Activated naive CD8-positive, alpha-beta T cell treated with anti-CD3 and anti-CD28 coated beads, Interleukin-2, amount 10 ng/mL, durations not matched to agents 7 days and 5 days (primary cell): ENCODE results near the gene TRHDE. TPM values are rescaled to one million over a fixed set of nuclear protein-coding genes. Genes with fewer than 3 reads are reported as not detected.
"Not testable (repeated sequence)": the region's sequence is repeated elsewhere in the genome, so short reads cannot be mapped to it uniquely, and the experiment has no call there.

Experiments
- ATAC-seq: fragments of 150-1000 bp; cut with Tn5 transposase; one replicate; pipeline ENCODE4 v1.10.0; 2021; ENCODE audit warnings: low read depth, moderate library complexity
- POLR2A ChIA-PET: fragments of 350-600 bp; sonication (Branson Sonifier 250); formaldehyde crosslinking; loops from one replicate; lab custom pipeline; 2021; ENCODE audit warnings: antibody characterized with exemption; lab: Charles Lee
- DNase-seq: peaks from one replicate; pipeline ENCODE4 v3.0.0; 2021
- H3K27ac Mint-ChIP-seq: one replicate; pipeline ENCODE4 v1.8.0; 2022; ENCODE audit warnings: mild to moderate bottlenecking, mixed read lengths
- H3K27me3 Mint-ChIP-seq: one replicate; pipeline ENCODE4 v1.8.0; 2022; ENCODE audit warnings: mild to moderate bottlenecking, moderate library complexity, mixed read lengths
- H3K36me3 Mint-ChIP-seq: one replicate; pipeline ENCODE4 v1.8.0; 2021; ENCODE audit warnings: mild to moderate bottlenecking, mixed read lengths
- H3K4me1 Mint-ChIP-seq: one replicate; pipeline ENCODE4 v1.8.0; 2021; ENCODE audit warnings: mixed read lengths
- H3K4me3 Mint-ChIP-seq: one replicate; pipeline ENCODE4 v1.8.0; 2022; ENCODE audit warnings: mild to moderate bottlenecking, moderate library complexity, mixed read lengths
- H3K9me3 Mint-ChIP-seq: one replicate; pipeline ENCODE4 v1.8.0; 2021; ENCODE audit warnings: mixed read lengths
- total RNA-seq, 2 experiments: library from RNA; stranded (reverse); gene quantifications; one replicate each; pipeline ENCODE4 v1.2.3, GENCODE V29; 2021

Gene TRHDE
- total RNA-seq, 2 experiments from 2014 or later, result not detected

DNA sequence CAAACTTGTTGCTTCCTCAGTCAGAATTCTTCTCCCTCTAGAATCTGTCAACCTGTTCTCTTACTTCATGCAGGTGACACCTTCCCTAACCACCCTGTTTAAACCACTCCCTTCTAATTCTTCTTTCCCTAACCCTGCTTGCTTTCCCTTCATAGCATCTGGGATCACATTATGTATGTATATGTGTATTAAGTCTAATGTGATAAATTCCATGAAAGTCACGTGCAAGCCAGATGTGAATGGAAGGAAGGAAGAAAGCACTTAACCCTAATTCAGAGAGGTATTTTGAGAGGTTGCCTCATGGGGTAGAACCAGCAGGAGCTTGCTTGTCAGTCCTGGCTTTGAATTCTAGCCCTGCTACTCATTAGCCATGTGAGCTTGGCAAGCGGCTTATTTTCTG lies 340.0 kb downstream of the TRHDE start:
- no peaks in the 10 kb centered on the region for H3K27me3 Mint-ChIP-seq
- ATAC-seq (no peak), DNase-seq (no peak)
- H3K27ac Mint-ChIP-seq, result no peak overlapping the region
- H3K36me3 Mint-ChIP-seq, result no peaks in the 10 kb centered on the region
- POLR2A ChIA-PET, result no interaction called here
- no peak overlapping the region for H3K4me3 Mint-ChIP-seq
- H3K4me1 Mint-ChIP-seq, result no peaks in the 10 kb centered on the region
- peaks cover 2% of the 10 kb centered on the region for H3K9me3 Mint-ChIP-seq

DNA sequence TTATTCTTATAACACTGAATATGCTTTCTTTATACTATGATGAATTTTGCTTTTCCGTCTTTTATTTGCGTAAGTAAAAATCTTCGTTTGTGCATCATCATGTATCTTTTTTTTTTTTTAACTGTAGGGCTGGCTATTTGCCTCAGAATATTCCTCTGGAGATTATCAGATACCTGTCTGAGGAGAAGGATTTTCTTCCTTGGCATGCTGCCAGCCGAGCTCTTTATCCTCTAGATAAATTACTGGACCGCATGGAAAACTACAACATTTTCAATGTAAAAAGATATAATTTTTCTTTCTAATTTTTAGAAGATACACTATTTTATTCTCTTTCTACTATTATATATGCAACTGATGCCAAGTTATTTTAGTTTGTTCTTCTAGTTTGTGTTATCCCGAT lies 346.6 kb downstream of the TRHDE start:
- no peaks in the 10 kb centered on the region for H3K27me3 Mint-ChIP-seq
- POLR2A ChIA-PET, result no interaction called here
- ATAC-seq, result no peak

DNA sequence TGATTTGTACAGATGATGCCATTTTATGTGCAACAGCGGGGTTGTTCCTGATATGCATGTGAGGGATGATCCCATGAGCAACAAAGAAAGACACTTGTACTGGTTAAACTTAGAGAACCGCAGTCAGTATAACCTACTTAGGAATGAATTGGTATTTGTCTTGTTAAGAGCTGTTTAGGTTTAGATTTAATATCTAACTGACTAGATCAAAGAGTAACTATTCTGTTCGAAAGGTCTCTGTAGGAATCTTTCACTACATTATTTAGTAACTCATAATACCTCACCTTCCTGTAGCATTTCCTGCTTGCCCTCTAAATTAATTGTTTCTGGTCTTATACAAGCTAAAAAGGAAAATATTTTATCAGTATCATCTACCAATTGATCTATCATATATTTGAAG lies 350.4 kb downstream of the TRHDE start:
- DNase-seq (no peak), ATAC-seq (no peak)
- H3K27me3 Mint-ChIP-seq, result no peaks in the 10 kb centered on the region
- H3K4me3 Mint-ChIP-seq, result no peak overlapping the region
- H3K36me3 Mint-ChIP-seq, result no peaks in the 10 kb centered on the region
- H3K27ac Mint-ChIP-seq, result no peak overlapping the region
- POLR2A ChIA-PET, result no interaction called here
- H3K4me1 Mint-ChIP-seq, result no peaks in the 10 kb centered on the region
- peaks cover 2% of the 10 kb centered on the region for H3K9me3 Mint-ChIP-seq

More for the DNA sequence above, 346.6 kb downstream of the TRHDE start:
- no peak overlapping the region for H3K27ac Mint-ChIP-seq
- H3K4me3 Mint-ChIP-seq, result no peak overlapping the region
- H3K9me3 Mint-ChIP-seq, result peaks cover 2% of the 10 kb centered on the region
- H3K36me3 Mint-ChIP-seq, result no peaks in the 10 kb centered on the region
- no peak for DNase-seq
- no peaks in the 10 kb centered on the region for H3K4me1 Mint-ChIP-seq

DNA sequence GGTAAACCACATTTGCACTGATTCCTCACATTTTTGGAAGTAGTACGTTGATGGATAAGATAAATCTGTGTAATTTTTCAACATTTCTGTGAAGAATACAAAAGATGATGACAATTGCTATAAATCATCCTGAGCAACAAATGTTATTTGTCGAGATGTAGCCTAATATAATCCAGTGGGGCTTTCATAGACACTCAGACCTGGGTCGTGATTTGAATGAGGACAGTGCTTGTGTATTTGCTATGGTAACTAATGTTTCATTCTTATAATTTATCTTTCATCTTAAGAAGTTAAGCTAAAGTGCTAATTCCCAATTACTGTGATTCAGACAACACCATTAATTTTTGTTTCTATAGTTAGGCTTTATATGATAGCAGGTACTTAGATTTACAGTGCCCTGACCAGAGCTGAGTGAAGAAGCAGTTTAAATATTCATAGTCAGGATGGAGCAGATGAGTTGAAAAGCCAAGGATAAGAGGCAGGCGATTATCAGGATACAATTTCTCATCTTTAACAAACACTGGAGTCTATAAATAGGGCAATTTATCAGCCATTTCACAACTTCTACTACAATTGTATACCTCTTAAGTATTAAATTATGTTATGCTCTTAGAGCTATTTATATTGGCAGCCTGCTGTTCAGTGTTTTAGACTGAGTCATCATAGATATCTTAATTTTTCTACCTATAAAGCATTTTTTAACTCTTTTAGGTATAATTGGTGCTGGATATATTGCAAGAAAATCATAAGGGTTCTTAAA lies 359.9 kb downstream of the TRHDE start:
- Mint-ChIP-seq H3K4me3 (no peak overlapping the region), H3K27ac (no peak overlapping the region), H3K9me3 (no peaks in the 10 kb centered on the region), H3K4me1 (no peaks in the 10 kb centered on the region), H3K27me3 (no peaks in the 10 kb centered on the region), H3K36me3 (no peaks in the 10 kb centered on the region)
- POLR2A ChIA-PET, result no interaction called here
- DNase-seq, result no peak
- no peak for ATAC-seq

DNA sequence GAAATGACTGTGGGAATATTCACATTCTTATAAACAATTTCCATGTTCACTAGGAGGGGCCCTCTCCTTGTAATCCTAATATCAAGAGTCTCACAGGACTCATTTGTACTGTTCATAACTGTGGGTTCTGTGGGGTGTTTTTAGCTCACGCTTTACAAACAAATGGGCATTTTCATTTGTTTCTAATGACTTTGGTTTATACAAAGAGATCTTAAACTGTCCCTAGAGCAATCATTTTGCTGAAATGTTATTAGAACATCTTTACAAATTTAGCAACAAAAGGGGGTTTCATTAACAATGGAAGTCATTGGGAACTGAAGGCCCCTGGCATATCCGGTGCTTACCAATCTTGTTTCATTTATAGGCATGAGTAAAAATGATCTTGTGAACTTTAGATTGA lies 370.5 kb downstream of the TRHDE start:
- POLR2A ChIA-PET, result no interaction called here
- DNase-seq, result no peak
- no peak for ATAC-seq
- no peaks in the 10 kb centered on the region for H3K27me3 Mint-ChIP-seq
- no peak overlapping the region for H3K27ac Mint-ChIP-seq
- no peaks in the 10 kb centered on the region for H3K36me3 Mint-ChIP-seq
- no peak overlapping the region for H3K4me3 Mint-ChIP-seq
- peaks cover 2% of the 10 kb centered on the region for H3K9me3 Mint-ChIP-seq
- no peaks in the 10 kb centered on the region for H3K4me1 Mint-ChIP-seq

DNA sequence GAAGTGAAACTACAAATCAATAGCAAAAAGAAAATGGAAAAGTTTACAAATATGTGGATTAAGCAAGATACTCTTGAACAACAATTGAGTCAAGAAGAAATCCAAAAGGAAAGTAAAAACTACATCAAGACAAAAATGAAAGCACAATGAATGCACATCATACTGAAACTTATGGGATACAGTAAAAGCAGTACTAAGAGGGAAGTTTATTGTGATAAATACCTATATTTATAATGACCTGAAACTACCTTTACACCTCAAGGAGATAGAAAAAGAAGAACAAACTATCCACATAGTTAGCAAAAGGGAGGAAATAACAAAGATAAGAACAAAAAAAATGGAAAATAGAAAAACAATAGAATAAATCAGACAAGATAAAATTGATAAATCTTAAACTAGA lies 375.0 kb downstream of the TRHDE start:
- H3K27ac Mint-ChIP-seq, result no peak overlapping the region
- no peaks in the 10 kb centered on the region for H3K4me1 Mint-ChIP-seq

DNA sequence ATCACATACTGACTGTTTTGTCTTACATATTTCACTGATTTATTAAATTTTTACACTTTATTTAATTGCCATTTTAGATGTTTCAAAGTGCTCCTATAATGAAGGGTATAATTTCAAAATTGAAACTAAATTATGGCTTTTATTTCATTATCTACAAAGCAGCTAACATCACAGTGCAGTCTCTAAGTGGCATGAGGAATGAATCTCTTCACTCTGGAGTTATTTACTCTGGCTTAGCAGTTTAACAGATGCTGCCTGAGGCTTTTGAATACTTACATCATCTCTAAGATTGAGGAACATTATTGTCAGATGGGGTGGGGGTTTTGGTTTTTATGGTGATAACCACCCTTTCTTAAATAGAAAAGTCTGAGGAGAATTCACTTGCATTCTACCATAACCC lies 386.4 kb downstream of the TRHDE start:
- H3K4me3 Mint-ChIP-seq, result no peak overlapping the region
- H3K9me3 Mint-ChIP-seq, result peaks cover 2% of the 10 kb centered on the region
- no peak for ATAC-seq

More for the DNA sequence above, 375.0 kb downstream of the TRHDE start:
- H3K27me3 Mint-ChIP-seq, result no peaks in the 10 kb centered on the region
- H3K4me3 Mint-ChIP-seq, result no peak overlapping the region
- no peak for DNase-seq
- H3K9me3 Mint-ChIP-seq, result peaks cover 2% of the 10 kb centered on the region
- no peaks in the 10 kb centered on the region for H3K36me3 Mint-ChIP-seq
- POLR2A ChIA-PET, result no interaction called here
- ATAC-seq, result no peak

DNA sequence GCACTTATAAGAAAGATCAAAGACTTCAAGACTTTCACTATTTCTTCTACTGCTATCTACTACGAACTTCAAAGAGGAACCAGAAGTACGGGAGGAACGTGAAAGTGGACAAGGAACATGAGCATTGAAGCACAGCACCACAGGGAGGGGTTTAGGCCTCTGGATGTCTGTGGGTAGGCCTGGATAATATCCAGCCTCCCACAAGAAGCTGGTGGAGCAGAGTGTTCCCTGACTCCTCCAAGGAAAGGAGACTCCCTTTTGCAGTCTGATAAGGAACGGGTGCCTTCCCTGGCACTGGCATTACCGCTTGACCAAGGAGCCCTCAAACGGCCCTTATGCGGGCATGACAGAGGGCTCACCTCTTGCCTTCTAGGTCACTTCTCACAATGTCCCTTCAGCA lies 388.0 kb downstream of the TRHDE start:
- H3K9me3 Mint-ChIP-seq, H3K4me1 Mint-ChIP-seq, H3K27me3 Mint-ChIP-seq, H3K4me3 Mint-ChIP-seq, DNase-seq, H3K36me3 Mint-ChIP-seq, POLR2A ChIA-PET, ATAC-seq, H3K27ac Mint-ChIP-seq: not testable (repeated sequence)

More for the DNA sequence above, 386.4 kb downstream of the TRHDE start:
- DNase-seq, result no peak
- no peaks in the 10 kb centered on the region for H3K27me3 Mint-ChIP-seq
- POLR2A ChIA-PET, result no interaction called here
- no peaks in the 10 kb centered on the region for H3K36me3 Mint-ChIP-seq
- no peaks in the 10 kb centered on the region for H3K4me1 Mint-ChIP-seq
- H3K27ac Mint-ChIP-seq, result no peak overlapping the region

DNA sequence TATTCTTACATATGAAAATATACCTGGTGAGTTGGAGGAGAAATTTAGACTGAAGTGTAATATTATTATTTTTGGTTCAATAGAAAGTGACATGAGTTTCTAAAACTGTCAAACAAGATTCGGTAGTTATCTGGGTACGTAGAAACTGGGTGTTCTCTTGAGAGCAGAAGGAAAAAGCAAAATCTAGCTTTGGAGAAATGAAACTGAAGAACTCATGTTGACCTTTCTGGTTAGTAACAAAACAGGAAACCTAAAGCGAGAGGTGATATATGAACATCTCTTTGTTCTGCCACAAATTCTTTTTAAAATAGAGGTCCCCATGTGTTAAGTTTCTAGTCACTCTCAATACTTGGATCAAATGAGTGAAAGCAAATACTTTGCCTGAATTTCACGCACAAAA lies 401.7 kb downstream of the TRHDE start:
- no peak overlapping the region for H3K4me3 Mint-ChIP-seq
- DNase-seq (no peak), ATAC-seq (no peak)
- H3K9me3 Mint-ChIP-seq, result no peaks in the 10 kb centered on the region
- H3K27ac Mint-ChIP-seq, result no peak overlapping the region
- H3K27me3 Mint-ChIP-seq, result no peaks in the 10 kb centered on the region
- no peaks in the 10 kb centered on the region for H3K36me3 Mint-ChIP-seq
- POLR2A ChIA-PET, result no interaction called here
- no peaks in the 10 kb centered on the region for H3K4me1 Mint-ChIP-seq

DNA sequence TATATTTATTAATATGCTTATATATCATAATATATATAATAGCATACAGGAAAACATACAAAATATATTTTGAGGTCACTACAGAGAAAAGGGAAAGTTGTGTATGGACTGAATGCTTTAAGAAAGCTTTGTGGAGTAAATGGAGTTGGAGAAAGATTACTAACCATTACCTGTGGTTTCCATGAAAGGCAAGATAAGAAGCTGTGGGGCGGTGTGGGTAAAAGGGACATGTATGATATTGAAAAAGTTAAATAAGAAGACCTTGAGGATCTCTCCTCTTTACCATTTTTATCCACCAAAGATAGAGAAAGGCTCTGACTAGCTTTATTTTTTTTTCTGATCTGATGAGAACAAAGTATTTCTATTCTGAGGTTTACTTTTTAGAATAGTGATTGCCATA lies 404.4 kb downstream of the TRHDE start:
- ATAC-seq, result no peak

DNA sequence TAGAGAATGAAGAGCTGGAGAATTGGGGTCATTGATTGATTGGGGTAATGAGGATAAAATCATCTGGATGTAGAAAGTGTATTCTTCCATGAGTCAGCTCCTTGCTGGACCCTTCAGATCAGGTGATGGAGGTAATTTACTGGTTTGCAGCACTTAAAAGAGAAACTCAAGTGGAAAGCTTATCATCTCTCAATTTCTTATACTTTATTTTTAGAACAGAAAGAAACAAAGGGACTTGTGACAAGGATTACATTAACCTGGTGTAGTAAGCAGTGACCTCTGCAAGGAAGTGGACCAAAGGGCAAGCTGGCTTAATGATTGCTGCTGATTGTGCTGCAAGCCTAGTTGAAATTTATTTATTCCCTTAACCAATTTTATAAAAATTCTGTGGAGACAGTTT lies 405.0 kb downstream of the TRHDE start:
- no peak for ATAC-seq
- no peaks in the 10 kb centered on the region for H3K36me3 Mint-ChIP-seq
- no peaks in the 10 kb centered on the region for H3K9me3 Mint-ChIP-seq
- no peak overlapping the region for H3K27ac Mint-ChIP-seq
- no peak for DNase-seq
- no peaks in the 10 kb centered on the region for H3K27me3 Mint-ChIP-seq
- POLR2A ChIA-PET, result no interaction called here
- no peaks in the 10 kb centered on the region for H3K4me1 Mint-ChIP-seq
- no peak overlapping the region for H3K4me3 Mint-ChIP-seq

More for the DNA sequence above, 404.4 kb downstream of the TRHDE start:
- no peaks in the 10 kb centered on the region for H3K9me3 Mint-ChIP-seq
- H3K27me3 Mint-ChIP-seq, result no peaks in the 10 kb centered on the region
- H3K27ac Mint-ChIP-seq, result no peak overlapping the region
- DNase-seq, result no peak
- H3K36me3 Mint-ChIP-seq, result no peaks in the 10 kb centered on the region
- POLR2A ChIA-PET, result no interaction called here
- H3K4me1 Mint-ChIP-seq, result no peaks in the 10 kb centered on the region
- H3K4me3 Mint-ChIP-seq, result no peak overlapping the region

DNA sequence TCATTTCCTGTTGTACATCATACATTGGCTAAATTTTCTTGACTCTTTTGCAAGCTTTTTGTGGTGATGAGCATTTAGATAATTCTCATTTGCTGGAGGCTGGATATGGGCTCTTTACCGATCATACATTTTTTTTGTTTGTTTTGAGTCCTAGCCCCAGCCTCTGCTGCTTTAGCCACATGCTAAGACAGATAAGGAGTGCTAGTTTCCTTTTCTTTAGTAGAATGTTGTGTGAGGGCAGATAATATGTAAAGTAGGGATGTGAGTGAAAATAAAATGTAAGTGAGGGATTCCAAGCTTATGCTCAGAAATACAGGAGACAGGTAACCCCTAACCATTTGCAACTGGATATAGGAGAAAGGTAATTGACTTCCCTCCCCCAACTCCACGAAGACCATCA lies 405.7 kb downstream of the TRHDE start:
- Mint-ChIP-seq H3K4me3 (no peak overlapping the region), H3K36me3 (no peaks in the 10 kb centered on the region), H3K9me3 (no peaks in the 10 kb centered on the region), H3K4me1 (no peaks in the 10 kb centered on the region), H3K27ac (no peak overlapping the region), H3K27me3 (no peaks in the 10 kb centered on the region)
- POLR2A ChIA-PET, result no interaction called here
- no peak for DNase-seq
- no peak for ATAC-seq

DNA sequence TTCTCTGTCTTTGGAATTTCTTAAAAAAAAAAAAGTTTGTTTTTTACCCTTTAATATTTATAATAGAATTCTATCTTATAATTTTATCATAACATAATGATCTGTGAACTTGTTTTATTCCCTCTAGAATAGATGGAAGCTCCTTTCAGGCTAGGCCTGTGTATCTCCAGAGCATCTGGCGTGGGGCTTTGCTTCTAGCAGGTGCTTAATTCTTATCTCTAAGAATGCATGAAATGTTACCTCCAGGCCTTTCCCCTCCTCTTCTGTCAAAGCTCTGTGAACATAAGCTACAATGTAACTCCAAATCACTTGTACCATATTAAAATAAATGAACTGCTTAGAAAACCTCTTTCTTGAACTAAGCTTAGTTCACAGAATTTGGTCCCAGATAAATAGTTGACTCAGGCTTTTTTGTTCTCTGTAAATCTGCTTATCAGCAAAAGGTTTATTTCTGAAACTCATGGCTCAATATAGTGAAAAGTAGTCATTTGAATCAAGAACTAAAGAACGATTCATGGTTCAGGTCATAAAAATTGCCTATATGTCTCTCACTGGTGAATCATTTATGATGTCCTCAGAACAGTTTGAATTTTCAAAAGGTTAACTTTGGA lies 407.1 kb downstream of the TRHDE start:
- no peak overlapping the region for H3K4me3 Mint-ChIP-seq
- POLR2A ChIA-PET, result no interaction called here

DNA sequence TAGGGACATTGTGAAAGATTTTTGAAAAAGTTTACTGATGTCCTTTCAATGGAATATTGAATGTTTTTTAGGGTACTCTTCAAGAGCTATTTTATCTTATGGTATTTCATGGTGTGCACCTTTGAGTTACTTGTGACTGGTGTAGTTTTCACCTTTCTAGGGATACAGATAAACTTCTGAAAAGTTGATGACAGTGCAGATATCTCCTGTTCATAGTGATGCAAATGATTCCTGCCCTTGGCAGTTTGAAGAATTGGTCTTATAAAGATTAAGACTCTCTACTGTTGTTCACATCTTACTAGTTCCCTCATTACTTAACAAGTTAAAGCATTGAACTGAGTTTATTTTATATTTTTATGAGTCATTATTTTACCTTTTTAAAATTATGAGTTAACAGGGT lies 408.9 kb downstream of the TRHDE start:
- no peaks in the 10 kb centered on the region for H3K9me3 Mint-ChIP-seq
- H3K4me1 Mint-ChIP-seq, result no peaks in the 10 kb centered on the region
- H3K27me3 Mint-ChIP-seq, result no peaks in the 10 kb centered on the region
- POLR2A ChIA-PET, result no interaction called here
- H3K36me3 Mint-ChIP-seq, result no peaks in the 10 kb centered on the region
- no peak overlapping the region for H3K4me3 Mint-ChIP-seq
- ATAC-seq (no peak), DNase-seq (no peak)
- H3K27ac Mint-ChIP-seq, result no peak overlapping the region

More for the DNA sequence above, 407.1 kb downstream of the TRHDE start:
- Mint-ChIP-seq H3K27me3 (no peaks in the 10 kb centered on the region), H3K4me1 (no peaks in the 10 kb centered on the region), H3K9me3 (no peaks in the 10 kb centered on the region), H3K27ac (no peak overlapping the region), H3K36me3 (no peaks in the 10 kb centered on the region)
- DNase-seq, result no peak
- ATAC-seq, result no peak
